NCI-H446 treated with DMSO at 0.1 percent for 48 hours (cell line): Measurements from ENCODE around the gene PNMA1.

Experiments used
- DNase-seq: peaks from one replicate; lab custom pipeline; 2025; lab: John Stamatoyannopoulos, UW

The PNMA1 gene

DNA sequence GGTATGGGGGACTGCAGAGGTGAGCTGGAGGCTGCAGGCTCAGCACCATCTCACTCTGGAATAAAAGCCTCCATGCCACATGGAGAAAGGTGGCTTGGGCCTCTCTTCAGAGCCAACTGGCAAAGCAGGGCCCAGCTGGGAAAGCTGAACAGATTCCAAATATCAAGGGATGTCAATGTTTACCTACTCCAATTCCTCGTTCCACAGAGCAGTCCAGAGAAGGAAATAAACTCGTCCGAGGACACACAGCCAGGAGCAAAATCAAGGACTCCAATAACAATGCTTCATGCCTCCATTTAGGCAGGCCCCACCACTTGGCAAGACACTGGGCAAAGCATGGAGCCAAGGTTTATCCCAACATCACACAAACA, 36.3 kb upstream of the PNMA1 start:
- no peak for DNase-seq

DNA sequence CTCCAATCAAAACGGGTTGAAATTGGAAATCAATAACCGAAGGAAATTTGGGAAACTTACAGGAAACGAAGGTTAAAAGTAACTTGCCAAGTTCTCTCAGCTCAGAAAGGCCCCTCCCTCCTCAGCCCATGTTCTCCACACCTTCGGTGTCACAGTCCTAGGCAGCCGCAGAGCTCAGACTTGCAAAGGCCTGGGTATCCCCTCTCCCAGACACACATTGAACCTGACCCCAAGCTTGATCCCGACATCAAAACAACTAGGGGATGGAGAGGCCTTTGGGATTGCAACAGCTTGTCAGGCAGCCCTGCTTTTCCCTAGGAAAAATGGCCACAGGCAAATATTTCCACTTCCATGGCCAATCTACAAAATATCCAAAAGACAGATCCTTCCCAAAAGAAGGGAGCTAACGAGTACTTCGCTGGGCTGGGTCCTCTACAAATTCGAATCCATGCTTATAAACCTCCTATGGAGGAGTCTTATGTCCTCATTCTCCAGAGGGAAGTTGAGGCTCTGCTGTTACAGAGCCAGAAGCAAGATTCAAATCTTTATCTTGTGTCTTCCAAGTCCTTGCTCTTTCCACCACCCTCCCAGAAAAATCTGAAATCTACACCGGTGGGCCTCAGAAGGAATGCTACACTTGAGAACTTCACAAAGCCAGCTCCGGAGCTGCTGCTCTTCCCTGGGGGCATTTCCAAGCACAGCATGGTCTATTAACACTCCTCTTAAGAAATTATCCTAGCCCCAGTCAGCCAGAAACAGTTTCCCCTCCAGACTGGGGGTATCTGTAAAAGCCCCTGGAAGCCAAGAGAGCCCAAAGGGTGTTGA, 35.7 kb upstream of the PNMA1 start:
- no peak for DNase-seq

DNA sequence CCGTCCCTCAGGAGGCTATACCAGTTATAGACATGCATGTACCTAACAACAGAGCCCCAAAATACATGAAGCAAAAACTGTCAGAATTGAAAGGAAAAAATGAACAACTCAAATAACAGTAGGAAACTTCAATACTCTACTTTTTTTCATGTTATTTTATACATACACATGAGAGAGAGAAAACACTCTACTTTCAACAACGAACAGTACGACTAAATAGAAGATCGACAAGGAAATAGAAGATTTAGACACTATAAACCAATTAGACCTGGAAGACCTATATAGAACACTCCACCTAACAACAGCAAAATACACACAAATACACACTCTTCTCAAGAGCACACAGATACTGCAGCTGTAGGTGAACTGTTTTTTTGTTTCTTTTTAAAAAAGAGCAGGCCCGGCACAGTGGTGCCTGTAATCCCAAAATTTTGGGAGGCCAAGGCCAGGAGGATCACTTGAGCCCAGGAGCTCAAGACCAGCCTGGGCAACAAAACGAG, 34.7 kb upstream of the PNMA1 start:
- DNase-seq: no peak

DNA sequence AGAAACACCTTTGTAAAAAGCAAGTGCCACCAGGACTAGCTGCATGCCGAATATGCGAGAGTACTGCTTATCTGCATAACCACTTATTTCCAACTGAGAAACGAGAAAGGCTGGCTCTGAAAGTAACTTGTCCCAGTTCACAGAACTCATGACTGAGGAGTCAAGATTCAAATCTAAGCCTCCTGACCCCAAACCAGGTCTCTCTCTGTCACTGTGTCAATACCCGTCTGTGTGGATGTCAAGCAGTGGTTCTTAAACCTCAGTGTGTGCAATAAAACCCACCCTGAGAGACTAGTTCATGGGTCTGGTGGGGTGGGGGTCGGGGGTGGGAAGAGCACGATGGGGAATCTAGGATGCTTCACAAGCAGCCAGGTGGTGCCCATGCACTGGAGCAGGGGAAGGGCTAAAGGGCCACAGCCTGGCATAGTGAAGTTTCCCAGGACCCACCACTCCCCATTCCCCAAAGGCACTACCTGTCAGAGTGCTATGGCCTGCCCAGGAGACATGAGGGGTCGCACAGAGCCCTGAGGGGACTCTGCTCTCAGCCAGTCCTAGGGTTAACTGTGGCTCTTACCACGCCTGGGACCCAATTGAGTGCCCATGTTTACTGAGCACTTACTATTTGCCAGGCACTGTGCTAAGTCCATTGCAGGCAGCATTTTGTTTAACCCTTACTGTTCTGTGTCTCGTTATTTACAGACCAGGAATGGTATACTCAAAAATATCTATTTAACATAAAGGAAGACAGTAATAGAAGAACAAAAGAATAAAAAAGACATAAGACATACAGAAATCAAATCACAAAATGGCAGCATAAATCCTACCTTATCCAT, 33.4 kb upstream of the PNMA1 start:
- DNase-seq: no peak

DNA sequence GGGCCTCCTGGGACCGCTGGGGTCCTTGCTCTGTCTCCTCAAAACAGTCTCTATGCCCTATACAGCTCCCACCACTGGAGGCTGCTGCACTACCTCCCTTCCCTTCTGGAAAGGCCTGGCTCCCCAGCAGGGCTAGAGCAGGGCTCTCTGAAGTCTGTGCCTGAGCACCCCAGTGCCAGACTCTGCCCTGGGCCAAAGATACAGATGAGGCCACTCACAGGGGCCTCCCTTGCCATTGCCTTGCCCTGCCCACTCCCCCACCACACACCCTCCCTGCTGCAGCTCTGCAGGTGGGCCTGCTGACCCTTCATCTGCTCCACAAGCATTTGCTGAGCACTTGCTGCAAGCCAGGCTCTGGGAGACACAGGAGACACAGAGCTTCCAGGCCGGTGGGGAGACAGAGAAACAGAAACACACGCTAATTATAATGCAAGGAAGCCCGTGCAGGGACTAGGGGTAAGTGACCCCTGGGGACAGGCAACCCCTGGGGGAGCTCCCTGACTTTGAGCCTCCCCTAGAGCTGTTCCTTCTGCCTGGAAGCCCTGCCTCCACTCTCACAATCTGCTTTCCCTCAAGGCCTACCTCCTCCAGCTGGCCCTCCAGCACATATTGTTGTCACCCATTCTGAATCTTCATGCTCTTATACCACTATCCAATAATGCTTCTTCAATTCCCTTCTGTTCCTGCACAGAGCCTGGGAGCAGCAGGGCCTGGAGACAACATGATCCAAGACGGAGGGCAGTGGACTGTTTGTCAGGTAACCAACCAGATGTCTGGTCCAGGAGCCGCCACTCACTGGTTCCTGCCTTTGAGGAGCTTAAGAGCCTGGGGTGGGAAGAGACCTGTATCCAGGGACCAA, 32.6 kb upstream of the PNMA1 start:
- no peak for DNase-seq

DNA sequence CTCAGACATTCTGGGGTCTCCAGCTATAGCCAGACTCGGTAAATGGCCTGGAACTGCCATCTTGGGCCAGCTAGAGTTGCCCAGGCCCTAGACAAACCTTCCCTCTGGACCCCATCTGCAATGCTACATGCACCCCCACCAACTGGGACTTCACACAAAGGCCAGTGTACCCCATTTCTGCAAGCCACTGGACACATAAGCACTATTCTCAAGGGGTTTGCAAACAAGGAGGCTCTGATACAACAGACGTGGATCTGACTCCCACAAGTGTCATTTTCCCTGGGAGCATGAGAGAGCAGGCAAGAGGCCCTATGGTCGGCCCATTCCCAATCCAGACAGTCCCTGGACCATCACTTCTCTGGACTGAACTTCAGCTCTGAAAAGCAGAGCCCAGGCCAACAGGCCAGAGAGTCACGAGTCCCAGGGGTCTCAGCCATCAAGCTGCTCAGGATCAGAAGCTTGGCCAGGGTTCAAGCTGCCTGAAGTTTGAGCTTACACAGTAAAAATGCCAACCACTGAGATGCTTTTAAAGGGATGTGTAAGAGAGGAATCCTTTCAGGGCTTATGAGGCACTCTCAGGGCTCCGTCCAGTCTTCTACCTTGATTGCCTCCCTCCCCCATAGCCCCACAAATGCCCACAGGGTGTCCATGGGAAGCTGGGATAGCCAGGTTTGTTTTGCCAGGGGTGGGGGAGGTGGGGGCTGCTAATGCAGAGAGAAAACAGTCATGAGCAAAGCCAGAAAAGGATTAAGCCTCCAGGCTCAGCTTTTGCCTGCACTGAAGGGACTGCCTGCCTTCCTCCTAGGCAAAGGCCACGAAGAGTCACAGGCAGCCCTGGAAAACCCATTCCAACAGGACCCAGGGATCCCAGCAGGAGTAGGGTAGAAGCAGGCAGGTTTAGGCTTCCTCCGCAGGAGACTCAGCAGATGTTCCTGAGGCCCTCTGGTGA, 31.7 kb upstream of the PNMA1 start:
- no peak for DNase-seq

DNA sequence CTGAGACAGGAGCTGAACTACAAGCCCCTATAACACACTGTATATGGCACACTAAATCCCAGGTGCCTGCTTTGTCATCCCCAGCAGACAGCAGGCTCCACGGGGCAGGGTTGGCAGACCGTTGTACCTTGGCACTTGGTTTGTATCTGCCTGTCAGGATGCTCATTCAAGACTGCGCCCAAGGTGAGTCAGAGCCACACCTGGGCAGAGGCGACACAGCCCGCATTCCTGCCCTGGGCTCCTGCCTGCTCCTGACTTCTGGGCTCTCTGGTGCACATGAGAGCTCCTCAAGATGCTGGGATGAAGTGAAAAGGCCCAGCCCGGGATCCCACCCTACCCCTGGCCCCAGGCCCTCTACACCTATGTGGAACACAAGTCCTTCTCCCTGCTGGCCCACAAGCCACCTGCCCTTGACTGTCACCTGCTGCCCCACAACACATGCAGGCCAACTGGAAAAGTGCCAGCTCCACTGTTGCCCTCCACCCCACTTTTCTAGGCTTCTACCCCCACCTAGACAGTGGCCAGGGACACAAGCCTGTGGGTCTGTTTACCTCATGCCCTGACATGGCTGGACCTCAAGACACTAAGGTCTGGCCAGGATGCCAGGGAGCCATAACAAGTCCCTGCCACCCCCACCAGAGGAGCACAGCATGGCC, 30.8 kb upstream of the PNMA1 start:
- no peak for DNase-seq

DNA sequence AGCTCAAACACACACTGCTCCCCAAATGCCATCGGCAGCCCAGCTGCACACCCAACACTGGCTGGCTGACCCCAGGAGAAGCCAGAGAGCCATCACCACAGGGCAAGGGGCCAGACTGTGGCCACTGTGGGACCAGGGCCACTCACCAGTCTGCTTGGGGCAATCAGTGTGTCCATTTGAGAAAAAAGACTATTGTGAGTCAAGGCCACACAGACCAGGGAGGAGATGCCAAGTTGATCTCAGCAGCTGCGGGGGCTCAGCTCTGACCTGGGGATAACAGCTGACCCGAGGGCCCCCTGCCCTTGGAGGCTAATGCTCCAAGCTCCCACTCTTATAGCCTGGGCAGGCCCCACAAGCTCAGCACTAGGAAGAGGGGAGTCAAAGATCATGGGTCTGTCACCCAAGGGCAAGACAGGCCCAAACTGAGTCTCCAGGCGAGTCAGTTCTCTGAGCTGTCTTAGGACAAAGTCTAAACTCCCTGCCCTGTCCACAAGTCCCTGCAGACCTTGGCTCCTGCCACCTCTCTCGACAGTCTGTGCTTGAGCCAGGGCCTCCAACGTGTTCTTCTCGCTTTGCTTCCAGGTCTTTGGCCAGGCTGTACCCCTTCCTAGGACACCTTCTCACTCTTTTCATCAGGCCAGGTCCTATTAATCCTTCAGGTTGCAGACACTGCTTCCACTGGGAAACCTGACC, 30.1 kb upstream of the PNMA1 start:
- no peak for DNase-seq

DNA sequence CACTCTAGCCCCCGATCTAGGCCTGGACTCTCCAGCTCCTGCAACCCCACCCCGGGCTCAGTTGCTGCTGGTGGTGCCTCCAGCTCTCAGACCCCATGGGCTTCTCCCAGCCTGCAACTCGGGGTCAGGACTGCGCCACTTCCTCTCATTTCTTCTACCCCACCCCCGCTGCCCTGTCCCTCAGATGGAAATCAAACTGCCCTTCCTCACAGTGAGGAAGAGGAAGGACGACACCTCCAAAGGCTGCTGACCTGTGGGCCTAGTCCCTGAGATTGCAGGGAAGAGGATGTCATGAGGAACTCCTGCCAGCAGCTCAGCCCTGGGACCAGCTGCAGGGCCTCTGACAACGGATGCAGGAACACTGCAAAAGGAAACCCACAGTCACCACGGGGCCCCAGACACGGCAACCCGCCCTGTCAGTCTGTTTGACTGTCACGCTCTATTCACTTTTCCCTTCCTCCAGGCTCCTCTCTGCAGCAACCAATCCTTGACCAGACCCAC, 29.3 kb upstream of the PNMA1 start:
- no peak for DNase-seq

DNA sequence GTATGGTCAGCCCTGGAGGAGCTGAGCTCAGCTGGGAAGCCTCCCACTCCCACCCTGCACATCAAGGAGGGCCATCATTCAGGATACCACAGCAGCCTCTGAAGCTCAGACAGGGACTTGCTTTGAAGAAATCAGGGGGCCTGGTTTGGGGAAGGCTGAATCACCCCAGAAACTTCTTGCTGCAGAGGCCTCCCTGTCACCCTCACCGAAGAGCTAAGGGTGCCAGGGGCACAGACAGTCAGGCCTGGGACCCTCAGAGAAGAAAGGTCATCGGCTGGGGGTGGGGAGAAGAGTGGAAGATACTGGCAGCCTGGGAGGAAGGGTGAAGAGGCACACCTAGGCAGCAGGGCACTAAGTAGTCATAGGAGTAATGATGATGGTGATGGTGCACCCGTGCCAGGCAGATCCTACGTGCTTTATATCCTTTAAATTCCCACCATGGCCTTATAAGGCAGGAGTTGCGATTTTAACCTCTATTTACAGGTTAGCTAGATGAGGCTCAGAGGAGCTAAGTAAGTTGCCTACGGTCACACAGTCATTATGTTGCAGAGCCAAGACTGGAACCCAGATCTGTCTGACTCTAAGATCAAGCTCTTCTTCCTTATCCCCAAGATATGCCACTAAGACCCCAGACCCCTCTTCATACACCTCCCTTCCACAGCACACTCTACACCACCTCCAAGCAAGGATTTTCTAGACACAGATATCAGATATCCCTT, 28.5 kb upstream of the PNMA1 start:
- DNase-seq: no peak

DNA sequence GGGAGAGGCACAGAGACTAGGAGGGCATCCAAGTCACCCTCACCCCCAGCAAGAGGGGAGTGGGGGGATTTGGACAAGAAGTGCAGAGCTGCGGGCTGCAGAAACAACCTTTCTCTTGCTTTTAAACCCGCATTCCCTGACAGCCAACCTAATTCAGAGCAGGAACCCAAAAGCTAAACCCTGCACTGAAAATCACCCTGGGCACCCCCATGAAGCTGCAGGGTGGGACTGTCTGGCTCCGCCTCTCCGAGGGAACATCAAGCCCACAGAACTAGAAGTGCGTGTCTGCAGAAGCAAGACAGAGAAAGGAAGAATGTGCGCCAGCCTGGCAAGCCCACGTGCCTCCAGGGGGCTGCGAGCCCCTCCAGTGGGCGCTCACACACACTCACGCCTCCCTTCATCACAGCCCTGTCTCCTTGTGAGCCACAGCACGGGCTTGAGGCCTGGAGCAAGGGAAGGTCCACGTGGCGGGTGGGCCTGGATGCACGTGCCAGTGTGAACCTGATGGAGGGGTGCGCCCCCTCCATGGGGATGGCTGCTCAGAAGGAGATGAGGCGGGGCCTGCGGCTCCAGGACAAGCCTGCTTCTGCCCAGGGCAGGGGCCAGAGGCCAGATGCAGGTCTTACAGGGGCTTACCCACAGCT, 27.8 kb upstream of the PNMA1 start:
- DNase-seq: no peak

DNA sequence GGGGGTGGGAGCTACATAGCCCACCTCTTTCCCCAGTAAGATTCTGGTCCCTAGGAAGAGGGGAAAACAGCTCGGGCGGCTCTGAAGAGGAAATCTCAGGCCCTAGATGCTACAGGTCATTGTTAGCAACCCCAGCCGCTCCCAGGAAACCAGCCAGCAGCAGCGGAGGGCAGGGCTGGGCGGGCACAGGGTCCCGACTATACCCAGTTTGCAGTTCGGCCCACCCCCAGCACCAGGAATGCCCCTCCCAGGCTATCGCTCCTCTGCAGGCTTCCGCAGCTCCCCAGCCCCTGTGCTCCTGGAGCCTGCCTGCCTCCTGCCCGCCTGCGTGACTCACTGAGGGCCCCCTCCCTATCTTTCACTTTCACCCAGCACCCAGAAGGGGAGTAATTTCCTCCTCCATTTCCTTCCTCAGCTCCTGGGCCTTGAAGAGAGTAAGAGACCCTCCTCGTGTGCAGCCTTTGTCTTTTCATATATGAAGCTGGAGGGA, 27.2 kb upstream of the PNMA1 start:
- DNase-seq: no peak

DNA sequence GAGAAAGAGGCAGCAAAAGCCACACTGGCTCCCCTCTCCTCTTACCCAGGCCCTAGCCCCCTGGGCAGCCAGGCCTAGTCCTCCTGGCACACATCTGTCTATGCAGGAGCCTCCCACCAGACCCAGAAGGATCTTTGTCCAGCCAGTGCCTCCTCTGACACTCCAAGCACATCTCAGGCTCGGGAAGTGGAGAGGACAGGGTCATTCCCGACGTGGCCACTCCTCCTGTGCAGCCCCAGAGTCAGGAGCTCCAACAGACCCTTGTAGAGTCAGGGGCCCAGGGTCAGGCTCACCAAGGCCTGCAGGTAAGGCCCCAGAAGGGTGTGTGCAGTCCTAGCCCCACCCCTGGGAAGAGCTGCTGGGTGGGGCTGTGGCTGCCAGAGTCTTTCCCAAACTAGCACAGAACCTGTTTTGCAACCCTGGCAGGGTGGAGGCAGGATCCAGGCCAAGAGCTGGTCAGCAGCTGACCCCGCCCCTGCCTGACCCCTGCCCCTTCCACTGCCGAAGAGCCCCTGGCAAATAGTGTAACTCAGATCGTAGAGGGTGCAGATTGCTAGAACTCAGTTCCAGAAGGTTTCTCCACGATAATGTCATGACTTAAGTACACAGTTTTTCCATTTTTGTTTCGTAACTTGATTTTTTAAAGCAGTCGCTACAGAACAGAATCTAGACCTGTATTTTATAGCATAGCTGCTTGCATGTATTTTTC, 26.6 kb upstream of the PNMA1 start:
- DNase-seq: no peak

DNA sequence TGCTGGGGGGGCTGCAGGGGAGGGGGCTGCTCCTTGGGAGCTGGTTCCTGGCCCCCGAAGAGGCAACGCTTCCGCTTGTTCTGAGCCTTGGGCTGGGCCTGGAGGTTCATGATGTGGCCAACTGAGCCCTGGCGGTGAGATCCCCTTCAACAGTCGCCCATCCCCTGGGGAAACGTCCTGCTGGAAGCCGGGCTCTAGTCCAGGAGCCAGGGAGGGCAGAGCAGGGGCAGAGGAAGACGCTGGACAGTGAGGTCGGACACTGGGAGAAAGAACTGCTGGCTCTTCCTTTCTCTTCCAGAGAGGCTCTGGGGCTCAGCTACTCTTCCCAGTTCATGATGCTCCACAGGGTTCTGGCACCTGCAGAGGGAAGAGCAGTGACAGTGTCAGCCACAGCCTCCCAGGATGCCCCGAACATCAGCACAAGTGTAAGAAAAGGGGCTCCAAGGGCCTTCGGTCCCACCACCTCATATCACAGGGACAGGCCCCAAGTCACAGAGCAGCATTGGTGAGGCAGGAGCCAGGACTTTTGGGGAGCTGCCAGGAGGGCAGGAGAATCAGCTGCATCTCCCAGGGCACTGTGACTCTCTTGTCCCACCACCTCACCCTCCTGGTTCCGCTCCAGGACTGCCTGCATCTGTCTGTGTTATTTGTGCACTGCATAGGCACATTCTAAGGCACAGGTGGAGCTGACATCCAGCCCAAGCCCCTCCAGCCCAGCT, 25.9 kb upstream of the PNMA1 start:
- no peak for DNase-seq

DNA sequence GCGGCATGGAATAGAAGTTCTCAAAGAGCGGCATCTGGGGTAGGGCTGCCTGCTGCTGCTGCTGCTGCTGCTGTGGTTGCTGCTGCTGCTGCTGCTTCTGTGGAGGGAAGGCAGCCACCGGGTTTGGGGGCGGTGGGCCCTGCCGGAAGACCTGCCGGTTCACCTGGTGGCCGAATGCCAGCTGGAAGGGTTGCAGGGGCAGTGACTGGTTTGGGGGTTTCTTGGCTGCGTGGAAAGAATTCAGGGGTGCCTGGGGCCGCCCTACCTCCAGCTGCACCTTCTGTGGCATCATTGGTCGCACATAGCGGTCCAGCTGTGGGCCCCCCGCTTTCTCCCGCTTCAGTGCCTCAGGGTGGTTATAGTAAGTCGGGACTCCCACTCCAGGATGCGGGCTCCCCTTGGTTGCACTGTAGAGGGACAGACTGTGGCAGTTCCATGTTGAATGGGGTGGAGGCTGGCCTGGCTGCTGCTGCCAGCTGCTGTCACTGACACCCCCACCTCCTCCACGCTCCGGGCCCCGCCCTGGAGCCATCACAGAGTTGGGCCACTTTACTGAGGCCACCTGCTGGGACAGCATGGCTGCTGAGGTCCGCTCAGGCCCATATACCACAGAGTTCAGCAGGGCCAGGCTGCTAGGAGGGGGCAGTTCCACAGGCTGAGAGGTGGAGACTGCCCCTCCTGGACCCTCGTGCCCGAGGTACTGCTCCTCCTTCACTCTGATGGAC, 25.2 kb upstream of the PNMA1 start:
- no peak for DNase-seq

DNA sequence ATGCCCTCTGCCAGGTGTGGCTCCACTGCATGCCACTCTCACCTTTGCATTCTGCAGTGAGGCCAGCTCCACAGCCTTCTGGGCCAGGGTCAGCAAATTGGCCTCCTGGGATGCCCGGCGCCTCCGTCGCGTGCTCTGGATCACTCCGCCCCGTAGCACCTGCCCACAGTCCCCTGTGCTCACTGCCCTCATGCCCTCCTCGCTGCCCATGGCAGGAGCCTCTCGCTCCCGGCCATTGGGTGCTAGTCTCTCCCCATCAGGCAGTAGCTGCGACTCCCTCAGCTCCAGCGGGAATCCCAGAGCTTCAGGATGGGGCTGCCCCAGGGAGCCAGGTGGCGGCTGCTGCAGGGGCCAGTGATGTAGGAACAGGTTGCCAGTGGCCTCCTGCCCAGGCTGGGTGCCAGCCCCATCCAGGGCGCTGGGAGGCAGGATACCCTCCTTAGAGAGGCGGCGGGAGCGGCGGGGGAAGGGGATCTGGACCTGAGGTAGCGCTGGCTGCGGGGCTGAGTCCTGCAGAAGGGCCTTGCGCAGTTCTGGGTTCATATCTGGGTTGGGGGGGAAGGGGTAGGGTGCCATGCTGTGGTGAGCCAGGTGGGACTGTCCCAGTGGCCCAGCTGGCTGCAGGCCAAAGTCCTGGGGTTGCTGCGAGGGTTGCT, 24.5 kb upstream of the PNMA1 start:
- DNase-seq: no peak
